HG03558 (cell line): ENCODE results near the gene TMEM259.
"Not testable (repeated sequence)": the region's sequence is repeated elsewhere in the genome, so short reads cannot be mapped to it uniquely, and the experiment has no call there.

Experiments
- ATAC-seq: cut with Tn5 transposase; IDR thresholded peaks from one replicate; pipeline ENCODE4 v1.9.1; 2021; ENCODE audit warnings: moderate number of reproducible peaks; ENCODE audit not compliant: unreplicated experiment; ENCODE audit errors: extremely low read depth

Gene TMEM259

DNA sequence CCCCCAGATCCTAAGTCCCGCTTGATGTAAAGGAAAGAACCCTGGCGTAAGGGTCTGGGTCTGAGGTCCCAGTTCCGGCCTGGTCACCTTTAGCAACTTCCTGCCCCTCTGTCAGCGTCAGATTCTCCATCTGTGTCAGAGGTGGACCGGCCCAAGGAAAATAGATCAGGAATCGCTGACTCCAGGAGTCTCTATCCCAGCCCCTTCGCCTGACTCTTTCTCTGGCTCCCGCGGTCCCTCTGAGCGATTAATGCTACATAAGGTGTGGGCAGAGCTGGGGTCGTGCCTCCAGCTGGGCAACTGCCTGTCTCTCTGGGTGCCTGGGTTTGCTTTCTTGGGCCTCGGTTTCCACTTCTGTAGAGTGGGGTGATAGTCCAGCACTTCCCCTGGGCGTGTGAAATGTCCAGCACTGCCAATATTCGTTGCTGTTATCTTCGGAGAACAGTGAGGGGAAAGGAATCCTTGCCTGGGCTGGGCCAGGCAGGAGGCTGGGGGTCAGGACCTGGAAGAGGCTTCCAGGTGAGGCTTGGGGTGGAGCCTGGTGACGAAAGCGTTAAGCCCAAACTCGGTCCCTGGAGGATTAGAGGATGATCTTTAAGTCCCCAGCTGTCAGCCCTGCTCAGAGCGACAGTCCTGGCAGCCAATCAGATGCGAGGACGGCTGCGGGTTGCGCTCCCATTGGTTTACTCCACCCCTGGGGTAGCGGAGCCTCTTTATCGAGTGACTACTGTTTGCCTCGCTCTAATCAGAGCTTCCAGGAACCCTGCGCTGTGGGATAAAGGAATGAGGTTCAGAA is 19.8 kb upstream of the TMEM259 start:
- ATAC-seq, result no peak

GRCh38 chr19:1039646-1040475 is 18.9 kb upstream of the TMEM259 start, which contains the start of gene ABCA7:
Gene ABCA7, plus strand, starts transcription at chr19:1040107. Its CDS starts 1,255 bp downstream, at chr19:1041362.
- ATAC-seq, result peak; percentile 64

- ATAC-seq, result no peak
Measured at GRCh38 chr19:1038978-1039645, 18.2 kb upstream of the TMEM259 start.

GRCh38 chr19:1037621-1038064 is 16.7 kb upstream of the TMEM259 start:
- no peak for ATAC-seq

DNA sequence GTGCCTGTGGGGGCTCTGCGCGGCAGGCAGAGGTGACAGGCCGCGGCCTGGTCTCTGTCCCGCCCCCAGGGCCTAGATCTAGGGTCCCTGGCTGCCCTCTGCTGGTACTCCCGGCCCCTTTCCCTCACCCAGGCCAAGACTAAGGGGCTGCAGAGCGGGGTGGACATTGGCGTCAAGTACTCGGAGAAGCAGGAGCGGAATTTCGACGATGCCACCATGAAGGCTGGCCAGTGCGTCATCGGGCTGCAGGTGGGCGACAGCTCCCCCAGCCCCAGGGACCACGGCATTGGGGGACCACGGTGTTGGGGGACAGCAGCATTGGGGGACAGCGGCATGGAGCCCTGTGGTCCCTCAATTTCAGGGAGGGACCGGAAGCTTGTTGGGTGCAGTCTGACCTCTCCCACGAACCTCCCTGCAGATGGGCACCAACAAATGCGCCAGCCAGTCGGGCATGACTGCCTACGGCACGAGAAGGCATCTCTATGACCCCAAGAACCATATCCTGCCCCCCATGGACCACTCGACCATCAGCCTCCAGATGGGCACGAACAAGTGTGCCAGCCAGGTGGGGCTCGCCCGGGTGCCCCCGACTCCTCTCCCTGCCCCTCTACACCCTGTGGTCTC is 15.2 kb upstream of the TMEM259 start:
- no peak for ATAC-seq

- no peak for ATAC-seq
Measured at GRCh38 chr19:1032264-1032867, 11.4 kb upstream of the TMEM259 start.

- ATAC-seq, result no peak
Measured at GRCh38 chr19:1028062-1028926, 7.4 kb upstream of the TMEM259 start.

GRCh38 chr19:1027650-1028061 is 6.7 kb upstream of the TMEM259 start:
- ATAC-seq, result no peak

DNA sequence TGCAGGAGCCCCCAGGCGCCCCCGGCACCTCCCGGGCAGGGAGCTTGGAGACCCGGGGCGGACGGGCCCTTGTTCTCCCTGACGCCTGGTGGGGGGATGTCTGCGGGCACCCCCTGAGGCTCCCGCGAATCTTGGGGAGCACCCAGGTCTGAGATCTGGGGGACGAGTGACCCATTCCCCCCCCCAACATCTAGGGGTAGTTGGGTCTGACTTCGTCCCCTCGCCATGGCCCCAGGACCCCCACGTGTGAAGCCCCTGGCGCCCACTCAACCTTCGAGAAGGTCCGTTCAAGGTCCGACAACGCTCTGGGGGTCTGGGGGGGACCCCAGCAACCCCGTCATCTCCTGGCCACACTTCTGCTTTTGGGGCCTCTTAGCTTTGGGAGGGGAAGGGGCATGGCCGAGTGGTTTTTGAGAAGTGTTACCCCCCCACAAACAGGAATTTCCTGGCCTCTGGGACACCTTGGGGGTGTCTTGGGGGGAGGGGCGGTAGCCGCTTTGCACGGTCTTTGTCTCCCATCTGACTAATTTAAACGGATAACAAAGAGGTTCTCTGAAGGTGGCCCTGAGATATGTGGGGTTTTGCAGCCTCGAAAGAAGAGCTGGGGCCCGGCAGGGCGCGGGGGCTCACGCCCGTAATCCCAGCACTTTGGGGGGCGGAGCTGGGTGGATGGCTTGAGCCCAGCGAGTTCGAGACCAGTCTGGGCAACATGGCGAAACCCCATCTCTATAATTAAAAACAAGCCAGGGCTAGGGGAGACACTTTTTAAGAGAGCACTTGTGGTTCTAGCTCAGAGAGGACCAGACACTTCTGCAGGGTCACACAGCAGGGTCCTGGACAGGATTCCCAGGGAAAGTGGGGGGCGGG is 6.1 kb upstream of the TMEM259 start:
- ATAC-seq, result no peak

DNA sequence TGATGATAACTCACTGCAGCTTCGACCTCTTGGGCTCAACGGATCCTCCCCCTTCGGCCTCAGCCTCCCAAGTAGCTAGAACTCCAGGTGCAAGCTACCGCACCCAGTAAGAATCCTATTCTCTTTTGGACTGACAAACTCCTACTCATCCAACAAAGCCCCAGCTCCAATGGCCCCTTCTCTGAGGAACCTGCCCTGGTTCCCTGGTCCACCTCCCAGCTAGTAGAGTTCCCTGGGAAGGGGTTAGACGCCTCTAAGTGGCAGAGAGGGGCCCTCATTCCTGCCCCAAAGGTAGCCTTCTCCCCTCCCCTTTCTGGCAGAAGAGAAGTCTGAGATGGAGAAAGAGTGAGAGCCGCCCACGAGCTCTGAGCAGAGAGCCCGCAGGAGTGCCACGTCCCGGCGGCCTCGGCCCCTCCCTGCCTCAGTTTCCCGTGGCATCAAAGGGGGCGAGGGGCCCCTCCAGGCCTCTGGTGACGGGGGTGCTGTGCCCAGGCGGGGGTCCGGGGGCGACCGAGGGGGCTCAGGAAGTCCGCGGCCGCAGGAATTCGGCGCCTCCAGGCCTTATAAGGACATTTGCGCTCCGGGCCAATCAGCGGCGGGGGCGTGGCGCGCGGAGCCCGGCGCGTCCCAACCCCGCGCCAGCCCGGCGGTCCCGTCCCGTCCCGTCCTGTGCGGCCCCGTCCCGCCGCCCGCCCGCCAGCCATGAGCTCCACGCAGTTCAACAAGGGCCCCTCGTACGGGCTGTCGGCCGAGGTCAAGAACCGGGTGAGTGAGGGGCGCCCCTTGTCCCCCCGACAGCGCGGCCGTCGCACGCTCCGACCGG is 5.2 kb upstream of the TMEM259 start, which contains the start of gene CNN2:
TSS of gene CNN2 (plus strand) at position 649 of the 823 bp plus-strand sequence. CDS start at position 703, 54 bp downstream.
- ATAC-seq, result no peak

DNA sequence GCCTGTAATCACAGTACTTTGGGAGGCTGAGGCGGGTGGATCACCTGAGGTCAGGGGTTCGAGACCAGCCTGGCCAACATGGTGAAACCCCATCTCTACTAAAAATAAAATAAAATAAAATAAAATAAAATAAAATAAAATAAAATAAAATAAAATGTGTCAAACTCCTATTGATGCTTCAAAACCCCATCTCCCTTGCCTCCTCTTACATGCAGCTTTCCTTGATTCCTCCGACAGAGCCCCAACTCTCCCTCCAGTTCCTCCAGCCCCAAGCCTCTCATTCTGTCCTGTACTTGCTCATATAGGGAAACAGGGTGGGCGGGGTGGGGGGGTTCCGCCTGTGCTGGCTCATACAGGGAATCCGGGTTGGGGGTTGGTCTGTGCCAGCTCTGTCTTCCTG is 4.2 kb upstream of the TMEM259 start:
- ATAC-seq, result not testable (repeated sequence)

DNA sequence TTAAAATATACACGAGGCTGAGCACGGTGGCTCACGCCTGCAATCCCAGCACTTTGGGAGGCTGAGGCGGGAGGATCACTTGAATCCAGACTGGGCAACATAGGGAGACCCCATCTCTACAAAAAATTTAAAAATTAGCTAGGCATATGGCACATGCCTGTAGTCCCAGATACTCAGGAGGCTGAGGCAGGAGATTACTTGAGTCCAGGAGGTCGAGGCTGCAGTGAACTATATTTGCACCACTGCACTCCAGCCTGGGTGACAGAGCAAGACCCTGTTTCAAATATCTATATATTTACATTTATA is 2.9 kb upstream of the TMEM259 start:
- not testable (repeated sequence) for ATAC-seq

- ATAC-seq, result no peak
Measured at GRCh38 chr19:1019980-1020867, 699 bp downstream of the TMEM259 start.

DNA sequence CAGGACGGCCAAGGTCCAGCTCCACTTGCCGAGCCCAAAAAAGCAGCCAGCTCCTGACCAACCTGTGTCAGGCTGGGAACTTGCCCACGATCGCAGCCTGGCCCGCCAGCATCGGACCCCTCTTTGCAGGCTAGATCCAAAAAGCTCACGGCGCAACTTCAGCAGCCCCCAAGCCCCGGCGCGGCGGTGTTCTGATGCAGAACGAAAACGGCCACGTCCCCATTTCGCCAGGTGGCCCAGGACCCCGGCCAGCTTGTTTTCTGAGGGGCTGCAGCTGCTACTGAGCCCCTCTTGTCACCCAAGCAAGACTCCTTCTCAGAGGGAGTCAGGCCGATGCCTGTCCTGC is 1.3 kb downstream of the TMEM259 start:
- no peak for ATAC-seq

DNA sequence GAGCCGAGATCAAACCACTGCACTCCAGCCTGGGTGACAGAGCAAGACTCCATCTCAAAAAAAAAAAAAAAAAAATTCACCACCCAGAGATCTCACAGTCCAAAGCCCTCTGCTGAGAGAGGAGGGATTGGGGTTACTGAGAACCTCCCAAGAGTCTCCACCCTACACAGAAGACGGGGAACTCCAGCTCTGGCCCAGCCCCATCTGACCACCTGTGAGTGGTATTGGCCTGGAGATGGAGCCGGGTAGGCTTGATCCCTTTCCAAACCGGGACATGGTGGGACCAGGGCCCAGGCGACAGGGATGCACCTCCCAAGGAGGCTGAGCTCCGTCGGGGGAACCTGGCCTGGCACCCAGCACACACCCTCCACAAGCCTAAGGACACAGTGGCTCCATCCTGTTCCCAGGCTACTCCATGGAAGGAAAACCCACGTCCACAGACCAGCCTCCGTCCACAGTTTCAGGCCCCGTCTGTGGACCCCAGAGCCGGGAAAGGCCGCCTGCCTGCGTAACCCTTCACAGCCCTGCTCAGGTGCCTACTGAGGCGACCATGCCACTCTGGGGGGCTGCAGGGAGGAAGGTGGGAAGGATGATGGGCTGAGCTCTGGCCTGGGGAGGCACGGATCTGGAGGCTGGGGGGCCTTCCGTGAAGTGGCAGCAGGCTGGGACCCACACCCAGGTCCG is 1.8 kb downstream of the TMEM259 start:
- no peak for ATAC-seq

DNA sequence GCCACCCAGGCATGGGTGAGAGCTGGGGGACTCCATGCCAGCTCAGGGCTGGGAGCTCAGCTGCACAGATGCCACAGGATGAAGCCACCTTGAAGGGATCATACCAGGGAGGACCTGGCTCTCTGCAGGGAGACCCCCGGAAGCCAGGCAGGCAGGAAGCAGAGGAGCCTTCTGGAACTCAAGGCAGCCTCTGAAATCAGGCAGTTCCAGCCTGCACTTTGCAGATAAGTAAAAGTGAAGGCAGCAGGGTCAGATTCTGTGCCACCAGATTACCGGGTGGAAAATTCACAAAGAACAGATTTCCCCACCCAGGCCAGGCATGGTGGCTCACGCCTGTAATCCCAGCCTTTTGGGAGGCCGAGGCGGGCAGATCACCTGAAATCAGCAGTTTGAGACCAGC is 2.5 kb downstream of the TMEM259 start:
- ATAC-seq, result no peak
